GM18517 (cell line): ENCODE data around the gene ECEL1.
"Not testable (repeated sequence)": the region's sequence is repeated elsewhere in the genome, so short reads cannot be mapped to it uniquely, and the experiment has no call there.

ENCODE experiments used
- ATAC-seq: cut with Tn5 transposase; IDR thresholded peaks from one replicate; pipeline ENCODE4 v1.9.1; 2021; ENCODE audit warnings: mild to moderate bottlenecking, moderate library complexity; ENCODE audit not compliant: unreplicated experiment

The ECEL1 gene

GRCh38 chr2:232464544-232464885, 23.1 kb downstream of the ECEL1 start:
- no peak for ATAC-seq

GRCh38 chr2:232463701-232464543, 23.7 kb downstream of the ECEL1 start:
- no peak for ATAC-seq

GRCh38 chr2:232460171-232460570, 27.5 kb downstream of the ECEL1 start:
- no peak for ATAC-seq

GRCh38 chr2:232459419-232460035, 28.1 kb downstream of the ECEL1 start:
- ATAC-seq: no peak

- ATAC-seq: no peak
Measured at GRCh38 chr2:232458661-232459418, 28.8 kb downstream of the ECEL1 start.

GRCh38 chr2:232458051-232458660, 29.5 kb downstream of the ECEL1 start:
- no peak for ATAC-seq

GRCh38 chr2:232457121-232458011, 30.3 kb downstream of the ECEL1 start:
- ATAC-seq: no peak

- ATAC-seq: no peak
Measured at GRCh38 chr2:232456296-232457120, 31.1 kb downstream of the ECEL1 start.

- no peak for ATAC-seq
Measured at GRCh38 chr2:232455426-232456255, 32.0 kb downstream of the ECEL1 start, which contains the start of gene ALPI. Gene ALPI (plus strand): TSS chr2:232456153. CDS start chr2:232456200, 47 bp downstream.

GRCh38 chr2:232454630-232455029, 33.0 kb downstream of the ECEL1 start:
- no peak for ATAC-seq

- not testable (repeated sequence) for ATAC-seq
Measured at GRCh38 chr2:232451645-232452044, 36.0 kb downstream of the ECEL1 start.

- ATAC-seq: no peak
Measured at GRCh38 chr2:232449964-232450363, 37.7 kb downstream of the ECEL1 start.

- ATAC-seq: no peak
Measured at GRCh38 chr2:232448304-232448690, 39.3 kb downstream of the ECEL1 start.

GRCh38 chr2:232447638-232448303, 39.9 kb downstream of the ECEL1 start:
- no peak for ATAC-seq

- no peak for ATAC-seq
Measured at GRCh38 chr2:232447091-232447620, 40.5 kb downstream of the ECEL1 start.

GRCh38 chr2:232446266-232446777, 41.3 kb downstream of the ECEL1 start:
- ATAC-seq: not testable (repeated sequence)

GRCh38 chr2:232445149-232445885, 42.3 kb downstream of the ECEL1 start:
- not testable (repeated sequence) for ATAC-seq
